ENCODE data around the gene TMEM200A.

- TF ChIP-seq POLR2AphosphoS5 (IDR thresholded peaks at IDR 0.05; ENCODE audit: insufficient read depth in 1 of 2, low read depth in 1 of 2) (no peak), POLR2A (IDR thresholded peaks at IDR 0.05) (no peak), CTCF (IDR thresholded peaks at IDR 0.05) (no peak)
Observed at GRCh38 chr6:130453230-130453629, 87.4 kb downstream of the TMEM200A start.

All from vagina (tissue), 2 donors.